ENCODE measurements around the gene STK32B.
"Not testable (repeated sequence)": the region's sequence is repeated elsewhere in the genome, so short reads cannot be mapped to it uniquely, and the experiment has no call there.

Gene STK32B

GRCh38 chr4:5409972-5410618 is 358.8 kb downstream of the STK32B start:
- DNase-seq, result no peak

DNA sequence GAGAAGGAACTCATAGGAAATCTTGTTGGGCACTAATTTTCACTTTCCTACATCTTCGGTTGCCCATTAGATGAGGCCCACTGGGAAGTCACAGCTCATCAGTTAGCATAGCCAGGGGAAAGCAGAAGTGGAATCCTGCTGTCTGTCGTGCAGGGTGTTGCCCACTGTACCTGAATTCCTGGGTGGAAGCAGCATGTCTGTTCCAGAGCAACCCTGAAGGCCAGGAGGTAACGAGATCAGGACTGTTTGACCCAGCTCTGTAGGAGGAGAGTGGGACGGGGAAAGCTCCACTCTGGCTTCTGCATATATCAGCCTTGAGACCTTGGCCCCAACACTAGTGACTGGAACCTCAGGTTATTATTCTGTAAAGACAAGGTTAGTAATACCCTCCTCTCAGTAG is 361.0 kb downstream of the STK32B start:
- DNase-seq, result no peak

DNA sequence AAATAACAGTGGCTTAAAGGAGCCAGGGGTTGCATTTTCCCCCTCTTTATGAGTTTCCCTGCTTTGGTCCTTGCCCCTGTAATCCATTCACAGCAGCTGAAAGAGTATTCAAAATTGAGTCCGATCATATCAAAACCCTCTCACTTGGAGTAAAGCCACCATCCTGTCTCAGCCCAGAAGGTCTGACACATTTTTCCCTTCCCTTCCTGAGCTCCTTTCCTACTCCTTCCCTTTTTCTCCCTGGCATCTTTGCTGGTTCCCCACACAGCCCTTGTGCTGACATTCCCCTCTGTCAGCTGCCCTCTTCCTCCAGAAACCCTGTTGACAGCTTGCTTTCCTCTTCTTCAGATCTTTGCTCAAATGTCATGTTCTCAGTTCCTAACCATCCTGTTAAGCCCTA is 361.5 kb downstream of the STK32B start:
- DNase-seq, result no peak

DNA sequence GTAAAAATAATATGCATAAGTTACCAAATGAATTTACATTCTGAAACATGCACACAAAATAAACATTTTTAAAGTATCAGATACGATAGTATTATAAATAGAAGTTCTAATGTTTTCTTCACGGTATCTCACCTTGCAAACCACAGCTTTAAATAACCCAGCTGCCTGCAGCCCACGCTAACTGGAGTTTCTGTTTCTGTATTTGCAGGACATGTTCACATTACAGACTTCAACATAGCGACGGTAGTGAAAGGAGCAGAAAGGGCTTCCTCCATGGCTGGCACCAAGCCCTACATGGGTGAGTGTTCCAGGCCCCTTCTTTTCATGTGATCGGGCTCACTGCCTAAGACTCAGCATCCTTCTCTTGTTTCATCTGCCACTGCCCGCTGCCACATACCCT is 365.4 kb downstream of the STK32B start:
- DNase-seq, result no peak

- no peak for DNase-seq
These were observed 369.0 kb downstream of the STK32B start for GRCh38 chr4:5420266-5420665.

- no peak for DNase-seq
These were observed 370.1 kb downstream of the STK32B start for GRCh38 chr4:5421416-5421815.

GRCh38 chr4:5422195-5422594 is 370.9 kb downstream of the STK32B start:
- no peak for DNase-seq

DNA sequence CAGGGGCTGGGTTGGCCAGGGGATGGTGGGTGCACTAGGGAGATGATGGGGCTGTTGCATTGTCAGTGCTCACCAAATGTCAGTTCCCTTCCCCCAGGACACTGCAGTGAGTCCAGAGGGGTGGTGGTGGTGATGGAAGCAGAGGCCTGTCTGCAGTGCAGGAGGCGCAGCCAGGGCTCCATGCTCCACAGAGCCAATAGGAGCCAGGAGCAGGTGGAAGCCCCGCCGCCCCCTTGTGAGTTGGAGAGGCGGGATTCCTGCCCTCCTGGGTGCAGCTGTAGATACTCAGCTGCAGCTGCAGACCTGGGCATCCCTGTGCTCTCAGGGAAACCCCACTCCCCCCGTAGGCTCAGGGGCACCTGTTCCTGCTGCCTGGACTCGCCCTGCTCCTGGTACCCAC is 372.4 kb downstream of the STK32B start:
- DNase-seq, result no peak

- DNase-seq, result no peak
These were observed 372.9 kb downstream of the STK32B start for GRCh38 chr4:5424211-5424610.

GRCh38 chr4:5424901-5425300 is 373.6 kb downstream of the STK32B start:
- no peak for DNase-seq

DNA sequence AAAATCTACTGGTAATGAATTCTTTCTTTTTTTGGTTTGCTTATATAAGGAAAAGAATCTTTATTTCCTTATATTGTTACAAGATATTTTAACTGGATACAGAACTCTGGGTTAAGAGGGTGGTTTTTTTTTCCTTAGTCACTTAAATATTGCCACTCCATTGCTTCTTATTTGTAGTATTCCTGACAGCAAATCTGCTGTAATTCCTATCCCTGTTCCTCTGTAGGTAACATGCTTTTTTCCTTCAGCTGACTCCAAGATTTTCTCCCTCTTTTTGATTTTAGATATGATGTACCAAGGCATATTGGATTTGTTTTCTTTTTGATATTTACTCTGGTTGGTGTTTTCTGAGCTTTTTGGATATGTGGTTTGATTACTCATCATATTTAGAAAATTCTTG is 378.5 kb downstream of the STK32B start:
- no peak for DNase-seq

DNA sequence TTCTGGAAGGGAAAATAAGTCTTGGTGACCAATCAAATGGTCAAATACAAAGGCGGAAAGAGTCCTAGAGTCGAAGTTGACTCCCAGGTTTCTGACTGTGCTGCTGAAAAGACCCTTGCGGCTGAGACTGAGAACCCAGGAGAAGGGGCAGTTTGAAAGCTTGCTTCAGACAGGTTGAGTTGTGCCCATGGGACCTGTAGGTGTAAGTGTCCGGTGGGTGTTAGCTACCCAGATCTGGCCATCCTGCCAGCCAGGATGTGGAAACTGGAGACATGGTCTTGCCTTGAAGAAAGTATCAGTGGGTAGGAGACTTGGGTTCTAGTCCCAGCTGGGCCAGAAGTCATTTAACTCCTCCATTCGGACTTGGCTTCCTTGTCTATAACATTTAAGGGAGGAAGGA is 381.9 kb downstream of the STK32B start:
- DNase-seq, result no peak

DNA sequence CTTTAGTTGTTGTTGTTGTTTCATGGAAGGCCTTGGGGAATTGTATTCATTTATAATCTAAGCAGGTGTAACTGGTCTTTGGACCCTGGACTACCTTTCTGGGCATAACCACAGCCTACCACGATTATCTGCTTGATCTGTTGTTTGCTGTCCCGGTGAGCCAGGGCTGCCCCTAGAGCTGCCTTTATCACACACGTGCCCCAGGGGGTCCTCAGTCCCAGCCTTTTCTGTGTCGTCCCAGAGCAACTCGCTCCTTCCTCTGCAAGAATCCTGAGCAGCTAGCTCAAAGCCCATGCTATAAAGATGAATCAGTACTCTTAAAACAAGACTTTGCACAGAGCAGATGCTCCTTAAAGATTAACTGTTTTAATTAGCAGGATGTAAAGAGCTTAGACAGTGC is 383.9 kb downstream of the STK32B start:
- DNase-seq, result no peak

DNA sequence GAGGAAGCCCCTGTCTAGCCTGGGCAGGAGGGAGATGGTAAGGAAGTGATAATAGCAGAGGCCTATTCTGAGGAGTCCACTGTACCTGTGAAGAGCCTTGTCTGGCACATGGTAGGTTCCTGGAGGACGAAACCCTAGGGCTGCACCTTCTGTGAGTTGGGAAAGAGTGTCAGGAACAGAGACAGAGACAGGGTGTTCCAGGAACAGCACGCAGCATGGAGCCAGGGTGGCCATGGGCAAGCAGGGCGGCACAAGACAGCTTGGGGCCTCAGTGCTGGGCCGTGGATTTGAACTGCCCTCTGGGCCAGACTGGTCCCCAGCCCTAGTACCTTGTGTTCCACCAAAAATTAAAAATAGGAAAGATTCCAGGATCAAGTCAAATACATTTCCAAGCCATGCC is 384.5 kb downstream of the STK32B start:
- no peak for DNase-seq

DNA sequence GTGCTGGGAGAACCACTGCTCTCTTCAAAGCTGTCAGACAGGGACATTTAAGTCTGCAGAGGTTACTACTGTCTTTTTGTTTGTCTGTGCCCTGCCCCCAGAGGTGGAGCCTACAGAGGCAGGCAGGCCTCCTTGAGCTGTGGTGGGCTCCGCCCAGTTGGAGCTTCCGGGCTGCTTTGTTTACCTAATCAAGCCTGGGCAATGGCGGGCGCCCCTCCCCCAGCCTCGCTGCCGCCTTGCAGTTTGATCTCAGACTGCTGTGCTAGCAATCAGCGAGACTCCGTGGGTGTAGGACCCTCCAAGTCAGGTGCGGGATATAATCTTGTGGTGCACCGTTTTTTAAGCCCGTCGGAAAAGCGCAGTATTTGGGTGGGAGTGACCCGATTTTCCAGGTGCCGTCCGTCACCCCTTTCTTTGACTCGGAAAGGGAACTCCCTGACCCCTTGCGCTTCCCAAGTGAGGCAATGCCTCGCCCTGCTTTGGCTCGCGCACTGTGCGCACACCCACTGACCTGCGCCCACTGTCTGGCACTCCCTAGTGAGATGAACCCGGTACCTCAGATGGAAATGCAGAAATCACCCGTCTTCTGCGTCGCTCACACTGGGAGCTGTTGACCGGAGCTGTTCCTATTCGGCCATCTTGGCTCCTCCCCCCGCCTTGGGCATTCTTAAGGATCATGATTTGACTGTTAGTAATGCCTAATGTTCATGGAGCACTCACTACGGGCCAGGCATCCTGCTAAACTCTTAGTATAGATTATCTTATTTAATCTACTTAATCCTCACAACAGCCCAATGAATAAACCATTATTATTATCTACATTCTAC is 392.9 kb downstream of the STK32B start:
- not testable (repeated sequence) for DNase-seq

DNA sequence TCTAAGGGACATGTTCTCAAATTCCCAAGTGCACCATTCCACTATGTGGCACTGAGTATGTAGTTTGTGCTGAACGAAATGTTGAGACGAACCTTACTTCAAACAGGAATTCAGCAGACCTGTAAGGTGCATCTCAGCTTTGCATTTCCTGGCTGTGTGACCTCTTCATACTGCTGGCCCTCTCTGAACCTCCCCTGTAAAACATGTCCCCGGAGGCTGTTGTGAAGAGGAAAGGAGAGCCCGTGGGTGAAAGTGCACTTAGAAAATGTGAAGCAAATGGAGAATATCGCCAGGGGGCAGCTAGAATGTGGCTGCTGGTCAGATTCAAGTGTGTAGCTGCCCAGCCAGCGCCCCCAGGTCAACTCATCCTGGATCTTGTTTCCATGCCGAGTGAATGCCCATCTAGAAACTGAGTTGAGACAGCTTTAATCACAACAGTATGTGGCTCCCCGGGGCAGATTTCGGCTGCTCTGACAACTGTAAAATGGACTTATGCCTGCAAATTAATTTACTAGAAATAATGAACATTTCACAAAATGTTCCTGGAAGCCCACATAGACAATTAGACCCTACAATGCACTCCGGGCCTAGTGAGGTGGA is 393.7 kb downstream of the STK32B start:
- no peak for DNase-seq

DNA sequence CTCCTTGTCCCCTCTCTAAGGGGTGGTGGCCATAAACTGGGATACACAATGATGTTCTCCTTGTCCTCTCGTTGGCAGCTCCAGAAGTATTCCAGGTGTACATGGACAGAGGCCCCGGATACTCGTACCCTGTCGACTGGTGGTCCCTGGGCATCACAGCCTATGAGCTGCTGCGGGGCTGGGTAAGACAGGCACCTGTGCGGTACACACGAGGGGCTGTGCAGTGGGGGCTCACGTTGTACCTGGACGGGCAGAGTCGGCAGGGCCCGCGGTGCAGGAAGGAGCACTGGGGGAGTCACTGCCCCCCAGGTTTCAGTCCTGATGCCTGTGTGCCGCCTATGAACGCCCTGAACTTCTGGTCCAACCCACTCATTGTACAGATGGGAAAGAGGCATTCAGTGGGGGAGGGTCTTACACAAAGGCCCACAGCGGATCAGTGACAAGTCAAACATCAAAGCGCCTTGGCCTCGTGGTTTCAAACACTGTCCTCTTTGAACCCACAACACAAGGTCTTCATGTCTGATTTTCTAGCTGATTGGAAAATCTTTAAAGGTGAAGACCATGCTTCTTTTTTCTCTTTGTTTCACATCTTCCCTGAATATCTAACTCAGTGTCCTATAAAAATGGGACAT is 395.4 kb downstream of the STK32B start:
- DNase-seq, result no peak

GRCh38 chr4:5447755-5448154 is 396.5 kb downstream of the STK32B start:
- no peak for DNase-seq

DNA sequence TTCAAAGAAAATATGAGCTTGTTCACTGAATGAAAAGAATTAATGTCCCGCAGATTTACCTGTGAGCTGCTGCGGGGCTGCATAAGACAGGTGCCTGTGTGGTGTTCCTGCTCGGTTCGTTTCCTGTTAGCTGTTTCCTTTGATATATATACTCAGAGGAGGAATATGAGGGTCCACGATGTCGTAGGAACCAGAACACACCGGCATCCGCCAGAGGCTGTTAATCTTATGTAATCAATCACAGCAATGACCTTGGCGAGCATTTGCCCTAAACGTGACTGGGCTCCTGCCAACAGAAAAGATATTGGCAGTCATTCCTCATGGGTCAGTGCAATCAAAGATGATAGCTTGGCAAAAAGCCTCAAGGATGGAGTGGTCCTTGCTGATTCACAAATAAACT is 396.9 kb downstream of the STK32B start:
- DNase-seq, result no peak

- no peak for DNase-seq
These were observed 400.0 kb downstream of the STK32B start for GRCh38 chr4:5451243-5451642.

DNA sequence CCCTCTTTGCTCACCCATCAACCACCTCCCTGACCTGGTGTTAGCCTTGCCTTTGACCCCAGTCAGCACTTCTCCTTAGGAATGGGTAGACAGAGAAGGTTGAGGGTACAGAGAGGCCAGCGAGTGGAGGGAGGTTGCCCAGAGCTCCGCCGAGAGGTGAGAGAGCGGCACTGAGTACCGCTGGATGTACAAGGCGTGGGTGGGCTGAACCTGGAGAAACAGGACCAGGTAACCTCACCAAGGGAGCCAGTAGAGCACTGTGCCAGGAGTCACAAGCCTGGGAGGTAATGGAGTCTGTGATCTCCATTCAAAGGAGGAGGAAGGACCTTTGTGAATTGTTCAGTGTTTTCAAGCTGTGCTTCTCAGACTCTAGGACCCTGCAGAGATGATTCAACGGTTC is 400.9 kb downstream of the STK32B start:
- DNase-seq, result no peak

DNA sequence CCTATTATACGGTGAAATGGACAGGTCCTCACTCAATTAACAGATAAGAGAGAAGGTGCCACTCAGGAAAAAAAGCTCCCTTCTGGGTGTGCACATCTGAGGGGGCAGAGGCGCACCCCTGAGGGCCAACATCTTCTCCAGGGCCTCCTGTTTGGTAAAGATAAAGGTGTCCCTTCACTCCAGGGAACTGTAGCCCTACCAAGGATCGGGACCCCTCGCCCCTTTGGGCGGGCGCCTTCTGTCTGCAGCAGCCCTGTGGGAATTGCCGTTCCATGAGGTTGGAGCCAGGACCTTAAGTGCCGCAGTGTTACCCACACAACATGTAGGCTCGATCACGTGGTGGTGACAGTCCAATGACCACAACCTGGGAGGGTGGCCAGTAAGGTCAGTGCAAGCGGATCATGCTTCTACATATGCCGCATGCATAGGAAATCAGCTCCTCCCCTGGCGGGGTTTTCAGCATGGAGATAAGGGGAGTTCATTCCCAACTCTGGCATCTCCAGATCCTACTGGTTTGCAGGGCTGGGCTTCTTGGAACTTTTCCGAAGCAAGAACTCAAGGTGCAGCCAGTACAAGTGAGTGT is 403.8 kb downstream of the STK32B start:
- no peak for DNase-seq

DNA sequence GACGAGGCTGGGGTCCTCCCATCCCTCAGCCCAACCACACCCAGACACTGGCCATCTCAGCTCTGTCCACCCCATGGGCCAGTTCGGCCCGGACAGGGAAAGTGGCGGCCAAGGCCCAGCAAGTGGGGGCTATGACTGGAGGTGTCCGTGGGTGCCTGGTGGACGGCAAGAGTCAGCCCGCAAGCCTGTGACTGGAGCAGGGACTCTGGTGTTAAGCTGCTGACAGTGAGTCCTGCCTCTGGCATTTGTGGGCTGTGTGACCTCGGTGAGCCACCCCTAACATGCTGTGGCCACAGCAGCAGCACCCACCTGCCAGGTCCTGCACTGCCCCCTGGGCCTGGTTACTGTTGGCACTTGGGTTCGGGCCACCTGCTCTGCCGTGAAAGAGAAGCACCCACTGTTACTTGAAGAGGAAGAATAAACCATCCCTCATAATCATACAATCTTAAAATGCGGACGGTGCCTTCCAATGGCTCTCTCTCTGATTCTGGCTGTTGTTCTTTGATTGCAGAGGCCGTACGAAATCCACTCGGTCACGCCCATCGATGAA is 405.1 kb downstream of the STK32B start:
- DNase-seq, result no peak

Data from activated CD4-positive, CD25-positive, alpha-beta regulatory T cell treated with anti-CD3 and anti-CD28 coated beads, Interleukin-2, amount 50 U/mL, for 72 hours (primary cell).